NCI-H2081 treated with DMSO at 0.1 percent for 48 hours (cell line): ENCODE data around the gene WWOX.
"Not testable (repeated sequence)": the region's sequence is repeated elsewhere in the genome, so short reads cannot be mapped to it uniquely, and the experiment has no call there.

Experiments
- DNase-seq: peaks from one replicate; lab custom pipeline; 2025; lab: John Stamatoyannopoulos, UW

The WWOX gene

GRCh38 chr16:78583441-78583840 lies 484.0 kb downstream of the WWOX start:
- no peak for DNase-seq

GRCh38 chr16:78584213-78584860 lies 484.9 kb downstream of the WWOX start:
- DNase-seq, result no peak

- DNase-seq, result no peak
These were observed 485.5 kb downstream of the WWOX start for GRCh38 chr16:78584991-78585390.

- DNase-seq, result no peak
These were observed 489.9 kb downstream of the WWOX start for GRCh38 chr16:78589331-78589730.

- no peak for DNase-seq
These were observed 492.2 kb downstream of the WWOX start for GRCh38 chr16:78591682-78592103.

- DNase-seq, result no peak
These were observed 492.7 kb downstream of the WWOX start for GRCh38 chr16:78592111-78592510.

GRCh38 chr16:78593352-78593751 lies 493.9 kb downstream of the WWOX start:
- no peak for DNase-seq

GRCh38 chr16:78594191-78594590 lies 494.7 kb downstream of the WWOX start:
- no peak for DNase-seq

GRCh38 chr16:78596348-78596995 lies 497.0 kb downstream of the WWOX start:
- no peak for DNase-seq

GRCh38 chr16:78596996-78597422 lies 497.6 kb downstream of the WWOX start:
- DNase-seq, result no peak

- DNase-seq, result no peak
These were observed 498.5 kb downstream of the WWOX start for GRCh38 chr16:78597809-78598570.

- no peak for DNase-seq
These were observed 499.8 kb downstream of the WWOX start for GRCh38 chr16:78599271-78599670.

GRCh38 chr16:78604423-78605062 lies 505.1 kb downstream of the WWOX start:
- not testable (repeated sequence) for DNase-seq

- DNase-seq, result no peak
These were observed 506.2 kb downstream of the WWOX start for GRCh38 chr16:78605548-78606101.

GRCh38 chr16:78606545-78606944 lies 507.1 kb downstream of the WWOX start:
- no peak for DNase-seq

GRCh38 chr16:78607022-78607421 lies 507.6 kb downstream of the WWOX start:
- no peak for DNase-seq

GRCh38 chr16:78607465-78607864 lies 508.0 kb downstream of the WWOX start:
- DNase-seq, result no peak

GRCh38 chr16:78608305-78608776 lies 508.9 kb downstream of the WWOX start:
- DNase-seq, result no peak

- no peak for DNase-seq
These were observed 510.2 kb downstream of the WWOX start for GRCh38 chr16:78609402-78610274.

- no peak for DNase-seq
These were observed 511.9 kb downstream of the WWOX start for GRCh38 chr16:78611318-78611717.

GRCh38 chr16:78619811-78620210 lies 520.4 kb downstream of the WWOX start:
- no peak for DNase-seq
